Colonic mucosa (tissue), 4 donors: Measurements from ENCODE around the gene FBL. TPM values are rescaled to one million over a fixed set of nuclear protein-coding genes. Genes with fewer than 3 reads are reported as not detected.
"Not testable (repeated sequence)": the region's sequence is repeated elsewhere in the genome, so short reads cannot be mapped to it uniquely, and the experiment has no call there.

ENCODE experiments used
- DNase-seq: peaks from one replicate; pipeline ENCODE4 v3.0.0-alpha.2; 2020
- H3K27ac ChIP-seq: fragments of 200-600 bp; one replicate; pipeline ENCODE4 v1.8.0; 2021
- H3K27me3 ChIP-seq: fragments of 200-600 bp; one replicate; pipeline ENCODE4 v1.8.0; 2021
- H3K36me3 ChIP-seq: fragments of 200-600 bp; one replicate; pipeline ENCODE4 v1.8.0; 2021
- H3K4me1 ChIP-seq: fragments of 200-600 bp; one replicate; pipeline ENCODE4 v1.8.0; 2021; ENCODE audit warnings: mild to moderate bottlenecking
- H3K4me3 ChIP-seq: fragments of 200-600 bp; one replicate; pipeline ENCODE4 v1.8.0; 2021
- H3K9ac ChIP-seq, 2 donors: one replicate each; pipeline ENCODE4 v1.7.0; 2013; ENCODE audit warnings: control low read depth in 2 of 2, low read depth in 2 of 2, low read length in 2 of 2
- H3K9me3 ChIP-seq: fragments of 200-600 bp; one replicate; pipeline ENCODE4 v1.8.0; 2021
- CTCF ChIP-seq: fragments of 200-600 bp; IDR thresholded peaks from one replicate; pipeline ENCODE4 v1.8.0; 2022; ENCODE audit warnings: antibody characterized with exemption, mild to moderate bottlenecking
- intact Hi-C: fragments of 100-400 bp; cut with DNase I; formaldehyde crosslinking; loops from one replicate; pipeline ENCODE4 v1.14.1; 2022
- total RNA-seq, 2 donors: library from RNA; stranded (reverse); fragmentation: NEBNext Ultra II Directional in 1 of 2; extraction: Animal tissue kit (Norgen Biotek cat#: 25700) in 1 of 2; gene quantifications; one replicate each; pipeline ENCODE4 v1.2.1, GENCODE V29; 2021
- donor health status: healthy.
- donor health status: DM: no; HTN: no; CAD: no.
- donor health status: DM: no; HTN: no; CAD: no.

The FBL gene
- total RNA-seq, 2 donors from 2014 or later: 155 to 297 TPM

- intact Hi-C loops: no loop called here
- no peak overlapping the region for H3K9ac ChIP-seq
- TF ChIP-seq CTCF: no peak
Measured at GRCh38 chr19:39809368-39809767, 36.8 kb downstream of the FBL start.

GRCh38 chr19:39808688-39809087, 37.5 kb downstream of the FBL start:
- H3K27me3 ChIP-seq, intact Hi-C loops, H3K27ac ChIP-seq, H3K4me1 ChIP-seq, H3K4me3 ChIP-seq, H3K9ac ChIP-seq, H3K9me3 ChIP-seq, DNase-seq, H3K36me3 ChIP-seq: not testable (repeated sequence)

More at GRCh38 chr19:39809368-39809767, 36.8 kb downstream of the FBL start:
- Histone ChIP-seq H3K27me3 (no peaks in the 10 kb centered on the region), H3K9me3 (no peaks in the 10 kb centered on the region), H3K4me3 (no peak overlapping the region), H3K27ac (no peak overlapping the region), H3K4me1 (no peaks in the 10 kb centered on the region), H3K36me3 (no peaks in the 10 kb centered on the region)
- DNase-seq: no peak

GRCh38 chr19:39807846-39808364, 38.3 kb downstream of the FBL start:
- no peak for TF ChIP-seq CTCF
- H3K4me3 ChIP-seq: no peak overlapping the region
- intact Hi-C loops: no loop called here
- no peaks in the 10 kb centered on the region for H3K27me3 ChIP-seq
- no peak overlapping the region for H3K27ac ChIP-seq
- H3K9me3 ChIP-seq: no peaks in the 10 kb centered on the region
- no peak overlapping the region for H3K9ac ChIP-seq
- H3K36me3 ChIP-seq: no peaks in the 10 kb centered on the region
- H3K4me1 ChIP-seq: no peaks in the 10 kb centered on the region
- no peak for DNase-seq

- no peaks in the 10 kb centered on the region for H3K36me3 ChIP-seq
- no peak overlapping the region for H3K4me3 ChIP-seq
- H3K9me3 ChIP-seq: no peaks in the 10 kb centered on the region
- H3K27ac ChIP-seq: no peak overlapping the region
- no peaks in the 10 kb centered on the region for H3K27me3 ChIP-seq
- intact Hi-C loops: no loop called here
- no peak overlapping the region for H3K9ac ChIP-seq
- TF ChIP-seq CTCF: no peak
- H3K4me1 ChIP-seq: no peaks in the 10 kb centered on the region
- DNase-seq: no peak
Measured at GRCh38 chr19:39805104-39805503, 41.1 kb downstream of the FBL start.

- no peaks in the 10 kb centered on the region for H3K27me3 ChIP-seq
- intact Hi-C loops: no loop called here
- H3K4me1 ChIP-seq: no peaks in the 10 kb centered on the region
- H3K9me3 ChIP-seq: no peaks in the 10 kb centered on the region
- H3K36me3 ChIP-seq: no peaks in the 10 kb centered on the region
- no peak overlapping the region for H3K27ac ChIP-seq
- no peak for TF ChIP-seq CTCF
- H3K4me3 ChIP-seq: no peak overlapping the region
- no peak overlapping the region for H3K9ac ChIP-seq
- no peak for DNase-seq
Measured at GRCh38 chr19:39802958-39803357, 43.2 kb downstream of the FBL start.

- H3K9ac ChIP-seq: no peak overlapping the region
- no peaks in the 10 kb centered on the region for H3K9me3 ChIP-seq
Measured at GRCh38 chr19:39797083-39797482, 49.1 kb downstream of the FBL start.

More at GRCh38 chr19:39797083-39797482, 49.1 kb downstream of the FBL start:
- Histone ChIP-seq H3K36me3 (no peaks in the 10 kb centered on the region), H3K27me3 (no peaks in the 10 kb centered on the region), H3K4me3 (no peak overlapping the region), H3K4me1 (no peaks in the 10 kb centered on the region), H3K27ac (no peak overlapping the region)
- no peak for DNase-seq
- TF ChIP-seq CTCF: no peak
- intact Hi-C loops: no loop called here
